ENCODE data around the gene CEP104.

DNA sequence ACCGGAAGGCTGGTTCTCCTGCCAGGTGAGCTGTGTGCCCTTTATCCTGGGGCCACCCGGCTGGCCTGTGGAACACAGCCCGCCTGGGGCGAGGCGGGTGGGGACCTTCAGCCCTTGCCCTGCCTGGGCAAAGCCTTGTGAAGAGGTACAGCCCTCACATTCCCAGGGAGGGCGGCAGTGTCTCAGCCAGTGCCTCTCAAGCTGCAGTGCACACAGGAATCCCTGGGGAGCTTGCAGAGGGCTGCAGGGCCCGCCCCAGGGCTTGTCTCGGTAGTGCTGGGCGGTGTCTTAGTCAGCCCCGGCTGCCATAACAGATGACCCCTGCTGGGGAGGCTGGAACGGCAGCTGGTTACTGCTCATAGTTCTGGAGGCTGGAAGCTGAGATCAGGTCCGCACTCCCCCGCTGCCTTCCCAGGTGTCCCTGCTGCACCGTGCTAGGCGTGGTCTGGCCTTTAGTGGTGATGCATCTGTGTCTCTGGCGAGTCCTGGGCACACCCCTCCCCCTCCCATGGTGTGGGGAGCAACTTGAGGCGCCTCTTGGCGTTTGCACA lies 12.8 kb upstream of the CEP104 start:
- TF ChIP-seq, protein P1, sequence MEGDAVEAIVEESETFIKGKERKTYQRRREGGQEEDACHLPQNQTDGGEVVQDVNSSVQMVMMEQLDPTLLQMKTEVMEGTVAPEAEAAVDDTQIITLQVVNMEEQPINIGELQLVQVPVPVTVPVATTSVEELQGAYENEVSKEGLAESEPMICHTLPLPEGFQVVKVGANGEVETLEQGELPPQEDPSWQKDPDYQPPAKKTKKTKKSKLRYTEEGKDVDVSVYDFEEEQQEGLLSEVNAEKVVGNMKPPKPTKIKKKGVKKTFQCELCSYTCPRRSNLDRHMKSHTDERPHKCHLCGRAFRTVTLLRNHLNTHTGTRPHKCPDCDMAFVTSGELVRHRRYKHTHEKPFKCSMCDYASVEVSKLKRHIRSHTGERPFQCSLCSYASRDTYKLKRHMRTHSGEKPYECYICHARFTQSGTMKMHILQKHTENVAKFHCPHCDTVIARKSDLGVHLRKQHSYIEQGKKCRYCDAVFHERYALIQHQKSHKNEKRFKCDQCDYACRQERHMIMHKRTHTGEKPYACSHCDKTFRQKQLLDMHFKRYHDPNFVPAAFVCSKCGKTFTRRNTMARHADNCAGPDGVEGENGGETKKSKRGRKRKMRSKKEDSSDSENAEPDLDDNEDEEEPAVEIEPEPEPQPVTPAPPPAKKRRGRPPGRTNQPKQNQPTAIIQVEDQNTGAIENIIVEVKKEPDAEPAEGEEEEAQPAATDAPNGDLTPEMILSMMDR (conservative IDR thresholded peaks at IDR 0.05 in 1 of 2, IDR thresholded peaks at IDR 0.05 in 1 of 2; ENCODE audit: low read depth in 1 of 2, low read length in 2 of 2), result peak in 1 of 2 donors; percentile 9
- TF ChIP-seq EZH2 (IDR thresholded peaks at IDR 0.05; ENCODE audit: low read length, missing control alignments), result no peak

Data from fibroblast of lung (primary cell).